Brain pericyte (primary cell): ENCODE data around the gene SRGAP2B.
"Not testable (repeated sequence)": the region's sequence is repeated elsewhere in the genome, so short reads cannot be mapped to it uniquely, and the experiment has no call there.

Experiments
- DNase-seq: peaks from one replicate; pipeline ENCODE4 v3.0.0-alpha.2; 2012; ENCODE audit warnings: low read depth, low spot score

SRGAP2B gene

GRCh38 chr1:144900841-144901240, 194.3 kb downstream of the SRGAP2B start:
- DNase-seq, result not testable (repeated sequence)

- DNase-seq, result not testable (repeated sequence)
Measured at GRCh38 chr1:144894454-144895201, 200.5 kb downstream of the SRGAP2B start.

GRCh38 chr1:144893710-144894438, 201.3 kb downstream of the SRGAP2B start:
- not testable (repeated sequence) for DNase-seq

GRCh38 chr1:144893062-144893461, 202.1 kb downstream of the SRGAP2B start:
- not testable (repeated sequence) for DNase-seq

GRCh38 chr1:144889450-144890115, 205.5 kb downstream of the SRGAP2B start:
- not testable (repeated sequence) for DNase-seq

GRCh38 chr1:144883022-144883421, 212.1 kb downstream of the SRGAP2B start:
- DNase-seq, result not testable (repeated sequence)

GRCh38 chr1:144882343-144882742, 212.8 kb downstream of the SRGAP2B start:
- not testable (repeated sequence) for DNase-seq

- DNase-seq, result not testable (repeated sequence)
Measured at GRCh38 chr1:144858607-144859006, 236.5 kb downstream of the SRGAP2B start.
